ENCODE measurements around the gene LRRC17.

GRCh38 chr7:102897211-102897631, 15.6 kb upstream of the LRRC17 start:
- TF ChIP-seq, protein P1, sequence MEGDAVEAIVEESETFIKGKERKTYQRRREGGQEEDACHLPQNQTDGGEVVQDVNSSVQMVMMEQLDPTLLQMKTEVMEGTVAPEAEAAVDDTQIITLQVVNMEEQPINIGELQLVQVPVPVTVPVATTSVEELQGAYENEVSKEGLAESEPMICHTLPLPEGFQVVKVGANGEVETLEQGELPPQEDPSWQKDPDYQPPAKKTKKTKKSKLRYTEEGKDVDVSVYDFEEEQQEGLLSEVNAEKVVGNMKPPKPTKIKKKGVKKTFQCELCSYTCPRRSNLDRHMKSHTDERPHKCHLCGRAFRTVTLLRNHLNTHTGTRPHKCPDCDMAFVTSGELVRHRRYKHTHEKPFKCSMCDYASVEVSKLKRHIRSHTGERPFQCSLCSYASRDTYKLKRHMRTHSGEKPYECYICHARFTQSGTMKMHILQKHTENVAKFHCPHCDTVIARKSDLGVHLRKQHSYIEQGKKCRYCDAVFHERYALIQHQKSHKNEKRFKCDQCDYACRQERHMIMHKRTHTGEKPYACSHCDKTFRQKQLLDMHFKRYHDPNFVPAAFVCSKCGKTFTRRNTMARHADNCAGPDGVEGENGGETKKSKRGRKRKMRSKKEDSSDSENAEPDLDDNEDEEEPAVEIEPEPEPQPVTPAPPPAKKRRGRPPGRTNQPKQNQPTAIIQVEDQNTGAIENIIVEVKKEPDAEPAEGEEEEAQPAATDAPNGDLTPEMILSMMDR (IDR thresholded peaks at IDR 0.05; ENCODE audit: borderline replicate concordance, extremely low read depth, low read length, poor library complexity, severe bottlenecking) = no peak
- TF ChIP-seq EZH2 (IDR thresholded peaks at IDR 0.05; ENCODE audit: borderline replicate concordance, low read depth, low read length, severe bottlenecking) = no peak
